Psoas muscle (tissue), 8 donors: ENCODE results near the gene SMDT1. TPM values are rescaled to one million over a fixed set of nuclear protein-coding genes. Genes with fewer than 3 reads are reported as not detected.
A peak's percentile ranks its signal among the peaks of the same experiment; 100 is the strongest.
"Not testable (repeated sequence)": the region's sequence is repeated elsewhere in the genome, so short reads cannot be mapped to it uniquely, and the experiment has no call there.

Experiments
- ATAC-seq, 4 donors: fragments of 200-7000 bp; cut with Tn5 transposase; one replicate each; pipeline ENCODE4 v1.9.1; 2020; ENCODE audit warnings: moderate library complexity in 3 of 4, mild to moderate bottlenecking in 2 of 4
- DNase-seq, 2 donors: peaks; one replicate each; pipeline ENCODE4 v3.0.0-alpha.2; 2020
- H3K27ac ChIP-seq: fragments of 200-600 bp; one replicate; pipeline ENCODE4 v1.8.0; 2022
- H3K27me3 ChIP-seq, 3 donors: fragments of 200-600 bp in 1 of 3; one replicate each; pipeline versions ENCODE4 v1.6.1 to v1.8.0; 2013 to 2022; ENCODE audit warnings: low read length in 2 of 3, mild to moderate bottlenecking in 2 of 3, moderate library complexity in 1 of 3; ENCODE audit not compliant: insufficient read depth in 3 of 3
- H3K36me3 ChIP-seq, 2 donors: fragments of 200-600 bp in 1 of 2; one replicate each; pipeline versions ENCODE4 v1.6.1 to v1.8.0; 2013 to 2022; ENCODE audit warnings: low read depth in 1 of 2, mild to moderate bottlenecking in 1 of 2, moderate library complexity in 1 of 2; ENCODE audit not compliant: insufficient read depth in 1 of 2
- H3K4me1 ChIP-seq: fragments of 200-600 bp; one replicate; pipeline ENCODE4 v1.8.0; 2022
- H3K4me3 ChIP-seq: fragments of 200-600 bp; one replicate; pipeline ENCODE4 v1.8.0; 2022; ENCODE audit warnings: mild to moderate bottlenecking
- H3K9me3 ChIP-seq: fragments of 200-600 bp; one replicate; pipeline ENCODE4 v1.8.0; 2022
- CTCF ChIP-seq: fragments of 200-600 bp; IDR thresholded peaks from one replicate; pipeline ENCODE4 v1.8.0; 2022; ENCODE audit warnings: antibody characterized with exemption
- WGBS, 3 donors: extraction: QIAGEN DNeasy Blood & Tissue Kit; methylation state at CpG; one replicate each; pipeline versions ENCODE4 v1.1.6 to v1.1.7; 2013; 5-methylcytosine and 5-hydroxymethylcytosine counted together
- intact Hi-C, 2 donors: fragments of 100-400 bp; cut with DNase I; formaldehyde crosslinking; loops; one replicate each; pipeline versions ENCODE4 v1.11.0 to v1.14.2; 2022
- polyA plus RNA-seq, 3 donors: library from polyadenylated mRNA; stranded (reverse); fragments of 200-250 nt; gene quantifications; one replicate each; pipeline ENCODE4 v1.2.3, GENCODE V29; 2013
- total RNA-seq, 4 donors: library from RNA; stranded (reverse); fragmentation: NEBNext Ultra II Directional in 2 of 4; extraction: Animal tissue kit (Norgen Biotek cat#: 25700) in 2 of 4; gene quantifications; one replicate each; pipeline versions ENCODE4 v1.2.1 to v1.2.4, GENCODE V29; 2021 to 2023
- donor health status: healthy with polysubstance abuse.
- donor health status: DM: no; HTN: no; CAD: no; lungs with moderate emphysema.
- donor health status: Bipolar disorder and iron deficiency.
- donor health status: healthy.
- donor health status: DM: yes; HTN: yes; CAD: no.
- donor health status: DM: no; HTN: no; CAD: no.
- donor health status: DM: no; HTN: no; CAD: no.
- donor health status: DM: yes; HTN: yes; CAD: no.

Gene SMDT1
- total and polyA plus RNA-seq, 7 donors = 117 to 198 (median 136) TPM

DNA sequence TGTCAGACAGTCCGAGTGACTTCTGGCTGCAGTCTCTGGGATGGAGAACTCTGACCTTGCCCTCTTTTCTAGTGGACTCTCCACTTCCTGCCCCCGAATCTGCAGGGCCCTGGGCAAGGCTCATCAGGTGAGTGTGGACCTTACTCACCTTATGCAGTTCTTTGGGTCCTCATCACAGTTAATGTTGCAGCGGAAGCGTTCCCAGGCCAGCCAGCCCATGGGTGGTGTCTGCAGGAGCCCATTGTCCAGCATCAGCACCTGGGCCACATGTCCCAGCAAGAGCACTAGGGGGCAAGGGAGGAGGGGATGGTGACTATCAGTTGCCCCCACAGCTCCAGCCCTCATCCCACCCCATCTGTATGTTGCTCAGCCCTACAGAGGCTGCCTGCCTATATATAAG is 11.2 kb upstream of the SMDT1 start:
- no peak overlapping the region for H3K27ac ChIP-seq
- no peak for DNase-seq
- H3K4me3 ChIP-seq = no peak overlapping the region
- intact Hi-C loops = loop anchor here in 1 of 2 donors (10.0 kb wide), 1 partner anchor 253 kb away; no protein-coding TSS in a partner anchor
- WGBS, 3 donors = 89 to 94% (median 92%) methylated on average over 4 of the region's 4 CpGs
- TF ChIP-seq CTCF = no peak
- peaks cover 0 to 43% of the 10 kb centered on the region in 2 donors for H3K36me3 ChIP-seq
- no peaks in the 10 kb centered on the region for H3K9me3 ChIP-seq
- peaks cover 18% of the 10 kb centered on the region for H3K4me1 ChIP-seq
- ATAC-seq = no peak
- H3K27me3 ChIP-seq = no peaks in the 10 kb centered on the region

DNA sequence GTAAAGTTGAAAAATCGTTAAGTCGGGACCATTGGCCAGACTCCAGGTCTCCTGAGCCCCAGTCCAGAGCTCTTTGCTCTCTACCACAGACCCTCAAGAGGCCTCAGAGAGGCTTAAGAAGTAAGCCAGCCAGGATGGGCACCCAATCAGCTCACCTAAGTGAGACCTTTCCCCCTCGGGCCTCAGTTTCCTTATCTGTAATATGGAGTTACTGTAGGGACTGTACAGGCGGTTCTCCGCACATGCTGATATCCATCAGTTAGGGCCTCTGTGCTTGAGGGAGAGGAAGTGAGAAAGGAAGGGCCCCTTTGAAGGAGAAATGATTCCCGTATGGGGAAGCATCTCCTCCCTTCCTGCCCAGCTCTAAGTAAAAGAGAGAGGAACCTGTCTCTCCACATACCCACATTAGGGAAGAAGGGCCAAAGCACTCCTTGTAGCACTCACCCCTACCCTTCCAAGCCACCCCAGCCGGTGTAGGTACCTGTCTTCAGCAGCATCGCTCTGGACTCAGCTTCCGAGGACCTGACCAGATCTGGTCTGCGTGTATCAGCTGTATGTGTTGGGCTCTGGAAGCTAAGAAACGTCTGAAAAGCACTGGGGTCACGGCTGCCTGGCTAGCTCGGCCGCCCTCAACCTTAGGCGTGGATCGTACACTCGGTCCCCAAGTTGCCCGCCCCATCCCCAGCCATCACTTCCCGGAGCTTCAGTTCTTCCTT is 9.5 kb upstream of the SMDT1 start:
- Histone ChIP-seq H3K36me3 (peaks cover 0 to 35% of the 10 kb centered on the region in 2 donors), H3K4me3 (peak overlapping the region; percentile 74), H3K4me1 (peaks cover 22% of the 10 kb centered on the region), H3K9me3 (no peaks in the 10 kb centered on the region), H3K27me3 (no peaks in the 10 kb centered on the region), H3K27ac (peak overlapping the region; percentile 83)
- TF ChIP-seq CTCF = no peak
- DNase-seq (no peak), ATAC-seq (peak in 3 of 4 donors; percentile 1 to 11 (median 5))
- WGBS, 3 donors = 15 to 18% (median 16%) methylated on average over 19 of the region's 19 CpGs
- intact Hi-C loops = loop anchor here (10.0 kb wide), 1 partner anchor 255 kb away; no protein-coding TSS in a partner anchor

DNA sequence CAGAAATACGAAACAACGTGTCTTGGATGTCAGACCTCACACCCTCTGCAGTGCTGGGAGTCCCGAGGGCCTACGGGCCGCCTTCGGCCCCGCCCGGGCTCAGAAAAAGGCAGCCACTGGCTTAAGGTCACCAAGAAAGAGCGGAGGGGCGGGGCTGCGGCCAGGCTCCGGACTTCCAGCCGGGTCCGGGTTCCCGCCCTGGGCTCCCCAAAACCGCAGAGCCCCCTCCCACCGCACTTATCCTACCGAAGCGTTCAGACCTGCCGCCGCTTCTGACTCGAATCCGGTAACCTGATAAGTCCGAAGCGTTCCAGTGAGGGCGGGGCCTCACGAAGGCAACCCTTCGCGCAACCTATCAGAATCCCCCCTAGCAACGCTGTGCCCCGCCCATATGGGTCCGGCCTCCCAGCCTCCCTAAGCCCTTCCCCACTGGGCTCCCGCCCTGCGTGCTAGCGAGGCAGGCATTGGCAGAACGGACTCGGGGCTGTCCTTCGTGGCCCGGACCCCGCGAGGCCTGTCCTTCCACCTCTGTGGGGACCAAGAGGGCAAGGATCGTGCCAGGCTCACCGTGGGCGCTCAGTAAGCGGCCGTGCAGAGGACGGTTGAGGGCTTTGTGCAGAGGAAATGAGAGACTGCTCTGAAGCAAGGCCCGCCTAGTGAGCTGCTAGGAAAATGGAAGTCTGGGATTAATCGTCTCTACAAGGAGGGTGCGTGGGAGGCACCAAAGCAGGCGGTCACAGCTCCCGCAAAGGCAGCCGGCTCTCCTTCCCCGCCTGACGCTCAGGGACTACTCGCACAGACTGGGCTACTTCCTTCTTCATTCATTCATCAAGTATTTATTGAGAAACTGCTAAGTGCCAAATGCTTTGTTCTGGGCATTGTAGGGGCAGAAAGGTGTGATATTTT is 8.7 kb upstream of the SMDT1 start, which contains the start of gene NAGA:
Gene NAGA (minus strand): TSS at position 296 of the 906 bp plus-strand sequence. CDS start 515 bp downstream, outside the sequence.
- intact Hi-C loops = loop anchor here in 1 of 2 donors (10.0 kb wide), 1 partner anchor 256 kb away; no protein-coding TSS in a partner anchor
- peak within 1 kb of the TSS; percentile 74 for H3K4me3 ChIP-seq
- H3K27me3 ChIP-seq = no peaks in the 10 kb centered on the region
- H3K27ac ChIP-seq = peak within 1 kb of the TSS; percentile 83
- 0 to 1% (median 1%) methylated on average over 45 to 56 of the region's 56 CpGs for WGBS, 3 donors
- peak; percentile 95 to 98 (median 98) for ATAC-seq
- H3K4me1 ChIP-seq = peaks cover 22% of the 10 kb centered on the region
- peaks cover 0 to 27% of the 10 kb centered on the region in 2 donors for H3K36me3 ChIP-seq
- peak; percentile 96 to 98 for DNase-seq
- no peak for TF ChIP-seq CTCF
- H3K9me3 ChIP-seq = no peaks in the 10 kb centered on the region

DNA sequence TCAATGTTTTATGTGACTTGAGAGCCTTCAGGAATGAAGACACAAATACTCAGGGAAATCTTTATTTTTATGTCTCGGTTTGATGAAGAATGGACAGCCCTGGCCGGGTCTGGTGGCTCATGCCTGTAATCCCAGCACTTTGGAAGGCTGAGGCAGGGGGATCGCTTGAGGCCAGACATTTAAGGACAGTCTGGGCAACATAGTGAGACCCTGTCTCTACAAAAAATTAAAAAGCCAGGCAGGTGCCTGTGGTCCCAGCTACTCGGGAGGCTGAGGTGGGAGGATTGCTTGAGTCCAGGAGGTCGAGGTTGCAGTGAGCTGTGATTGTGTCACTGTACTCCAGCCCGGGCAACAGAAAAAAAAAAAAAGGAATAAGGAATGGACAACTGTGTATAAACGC is 8.0 kb upstream of the SMDT1 start:
- H3K4me3 ChIP-seq = peak overlapping the region; percentile 74
- peaks cover 0 to 19% of the 10 kb centered on the region in 2 donors for H3K36me3 ChIP-seq
- ATAC-seq, DNase-seq, H3K27me3 ChIP-seq, H3K9me3 ChIP-seq: not testable (repeated sequence)
- intact Hi-C loops = loop anchor here in 1 of 2 donors (10.0 kb wide), 1 partner anchor 257 kb away; no protein-coding TSS in a partner anchor
- WGBS, 3 donors = 56 to 73% (median 67%) methylated on average over 7 of the region's 7 CpGs
- H3K27ac ChIP-seq = peak overlapping the region; percentile 83
- peaks cover 22% of the 10 kb centered on the region for H3K4me1 ChIP-seq
